ENCODE results near the gene WWOX. TPM values are rescaled to one million over a fixed set of nuclear protein-coding genes. Genes with fewer than 3 reads are reported as not detected.

WWOX gene
- total RNA-seq, 1 donor from 2014 or later: 8.6 TPM

DNA sequence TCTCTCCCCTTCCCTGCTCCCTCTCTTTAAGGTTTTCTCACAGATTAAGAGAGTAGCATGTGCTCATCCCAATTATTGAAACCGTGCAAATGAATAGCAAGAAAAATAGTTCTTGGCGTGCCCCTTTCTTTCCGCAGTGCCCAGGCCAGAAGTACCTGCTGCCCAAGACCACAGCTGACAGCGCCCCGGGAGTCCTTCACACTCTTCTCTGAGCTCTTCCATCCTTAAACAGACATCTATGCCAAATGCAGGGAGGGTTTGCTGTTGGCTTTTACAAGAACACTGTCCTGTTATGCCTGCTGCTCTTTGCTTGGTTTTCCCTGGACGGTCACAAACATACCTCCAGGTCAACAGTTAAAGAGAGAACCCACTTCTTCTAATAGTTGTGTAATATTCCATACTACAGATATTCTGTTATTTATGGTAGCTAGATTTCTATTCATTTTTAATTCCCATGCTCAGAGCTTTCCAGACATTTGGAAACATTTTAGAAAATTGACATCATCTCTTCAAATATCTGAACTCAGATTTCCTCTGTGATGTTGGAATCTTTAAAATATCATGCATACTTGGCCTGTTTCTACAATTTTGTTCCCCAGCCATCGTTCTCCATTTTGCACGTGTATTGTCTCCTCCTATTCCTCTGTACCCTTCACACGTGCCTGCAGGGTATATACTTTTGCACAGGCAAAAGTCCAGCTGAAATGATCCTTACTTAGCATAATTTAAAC is 416.7 kb downstream of the WWOX start:
- intact Hi-C loops (cut with DNase I): loop anchor here (10.0 kb wide), 1 partner anchor 339 kb away; no protein-coding TSS in a partner anchor
- DNase-seq (ENCODE audit: low spot score): no peak

DNA sequence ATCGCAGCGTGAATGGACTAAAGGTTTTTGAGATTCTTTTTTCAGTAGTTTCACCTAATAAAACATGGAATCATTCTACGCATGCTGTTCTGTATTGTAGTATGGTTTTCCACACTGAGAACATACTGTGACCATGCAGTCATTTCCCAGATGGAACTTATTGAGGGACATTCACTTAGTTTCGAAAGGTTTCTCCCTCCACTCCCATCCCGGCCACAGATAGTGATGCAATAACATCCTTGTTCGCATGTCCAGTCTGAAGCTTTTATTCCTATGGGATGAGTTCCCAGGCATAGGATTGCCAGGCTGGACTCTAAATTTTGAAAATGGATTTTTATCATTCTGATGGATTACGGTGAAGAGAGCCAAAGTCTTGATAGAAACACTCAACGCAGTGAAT is 420.4 kb downstream of the WWOX start:
- DNase-seq (ENCODE audit: low spot score): no peak
- intact Hi-C loops (cut with DNase I): loop anchor here (10.0 kb wide), 1 partner anchor 335 kb away; no protein-coding TSS in a partner anchor

DNA sequence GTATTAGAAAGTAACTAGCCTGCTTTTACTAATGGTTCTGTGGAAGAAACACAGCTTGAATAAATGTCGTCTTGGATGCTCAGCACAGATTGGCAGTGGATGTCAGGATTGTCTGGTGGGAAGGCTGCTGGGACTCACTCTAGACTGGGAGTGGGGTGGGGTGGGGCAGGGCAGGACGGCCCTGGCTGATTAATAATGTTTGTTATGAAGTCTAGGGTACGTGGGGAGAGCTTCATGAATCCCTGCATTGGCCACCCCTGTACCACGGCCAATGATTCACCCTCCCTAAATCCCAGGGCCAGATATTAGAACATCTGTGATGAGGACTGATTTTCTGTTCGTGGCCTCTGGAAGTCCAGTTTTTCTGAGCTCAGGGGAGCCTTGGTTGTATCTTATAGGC is 421.0 kb downstream of the WWOX start:
- no peak for DNase-seq (ENCODE audit: low spot score)

DNA sequence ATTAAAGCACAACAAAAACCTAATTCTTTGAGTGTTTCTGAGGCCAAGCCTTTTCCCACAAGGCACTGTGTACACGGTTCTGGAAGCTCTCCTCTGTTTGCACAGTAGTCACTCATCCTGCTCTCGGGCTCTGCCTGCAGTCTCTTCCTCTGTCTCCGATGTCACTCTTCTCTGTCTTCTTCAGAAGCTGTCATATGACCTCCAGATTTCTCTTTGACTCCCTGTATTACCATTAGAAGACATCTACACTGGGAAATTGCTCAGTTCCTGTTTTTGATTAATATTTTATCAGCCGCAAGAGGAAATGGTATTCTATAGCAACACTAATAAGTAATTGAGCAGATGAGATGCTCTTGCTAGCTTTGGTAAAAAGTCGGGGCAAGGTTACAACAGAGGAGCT is 422.9 kb downstream of the WWOX start:
- intact Hi-C loops (cut with DNase I): no loop called here
- DNase-seq (ENCODE audit: low spot score): no peak

More for the DNA sequence above, 421.0 kb downstream of the WWOX start:
- intact Hi-C loops (cut with DNase I): no loop called here

GRCh38 chr16:78523212-78523985 is 423.9 kb downstream of the WWOX start:
- intact Hi-C loops (cut with DNase I): no loop called here
- DNase-seq (ENCODE audit: low spot score): no peak

GRCh38 chr16:78524066-78524595 is 424.7 kb downstream of the WWOX start:
- intact Hi-C loops (cut with DNase I): no loop called here
- no peak for DNase-seq (ENCODE audit: low spot score)

- intact Hi-C loops (cut with DNase I): no loop called here
- DNase-seq (ENCODE audit: low spot score): no peak
Measured at GRCh38 chr16:78528265-78528664, 428.8 kb downstream of the WWOX start.

- intact Hi-C loops (cut with DNase I): no loop called here
- no peak for DNase-seq (ENCODE audit: low spot score)
Measured at GRCh38 chr16:78529881-78530280, 430.4 kb downstream of the WWOX start.

DNA sequence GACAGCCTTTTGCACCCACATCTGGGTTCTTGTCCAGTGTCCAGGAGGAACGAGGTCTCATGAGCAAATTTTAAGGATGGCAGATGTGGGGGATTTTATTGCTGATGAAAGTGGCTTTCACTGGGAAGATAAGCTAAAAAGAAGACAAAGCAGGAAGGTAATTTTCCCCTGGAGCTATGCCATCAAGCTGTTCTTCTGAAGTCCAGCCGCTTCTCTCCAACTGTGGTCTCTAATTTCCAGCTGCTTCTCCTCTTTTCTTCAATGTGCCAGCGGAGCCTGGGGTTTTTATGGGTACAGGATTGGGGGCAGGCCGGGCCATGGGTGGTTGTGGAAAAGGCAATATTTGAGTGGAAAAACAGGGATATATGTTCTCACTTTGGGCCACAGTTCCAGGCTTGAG is 430.8 kb downstream of the WWOX start:
- intact Hi-C loops (cut with DNase I): no loop called here
- no peak for DNase-seq (ENCODE audit: low spot score)

DNA sequence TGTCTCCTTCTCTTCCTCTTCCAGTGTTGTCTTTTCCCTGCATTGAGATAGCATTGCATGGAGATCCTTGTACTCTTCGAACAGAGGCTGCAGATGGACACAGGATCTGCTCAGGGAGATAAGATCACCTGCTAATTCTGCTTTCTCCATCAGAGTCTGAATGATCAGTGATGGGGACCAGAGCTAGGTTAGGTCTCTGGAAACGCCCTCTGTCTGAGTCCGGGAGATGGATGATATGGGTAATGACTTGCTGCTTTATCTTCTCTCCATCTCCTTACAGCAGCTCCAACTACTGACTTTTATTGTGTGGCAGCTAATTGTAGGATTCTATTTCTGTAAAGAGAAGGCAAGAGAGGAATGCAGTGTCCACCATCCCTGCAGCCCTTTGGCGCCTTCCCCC is 435.6 kb downstream of the WWOX start:
- no peak for DNase-seq (ENCODE audit: low spot score)
- intact Hi-C loops (cut with DNase I): no loop called here

- no peak for DNase-seq (ENCODE audit: low spot score)
- intact Hi-C loops (cut with DNase I): no loop called here
Measured at GRCh38 chr16:78537511-78537910, 438.1 kb downstream of the WWOX start.

DNA sequence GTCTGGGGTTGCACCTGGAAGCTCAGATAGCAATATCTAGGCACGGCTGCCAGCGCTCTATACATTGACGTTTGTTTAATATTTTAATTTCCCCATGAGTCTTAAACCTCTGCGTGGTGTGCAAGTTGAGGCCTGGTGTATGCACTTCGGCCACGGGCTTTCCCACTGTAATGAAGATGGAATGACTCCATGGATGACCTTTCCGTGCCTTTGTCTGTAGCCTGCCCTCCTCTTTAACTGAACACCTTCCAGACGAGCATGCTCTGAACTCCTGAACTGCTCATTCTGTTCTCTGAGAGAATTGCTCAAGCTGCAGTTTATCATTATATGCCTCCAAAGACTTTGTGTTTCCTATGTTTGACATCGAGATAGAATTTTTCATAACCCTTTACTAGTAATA is 438.8 kb downstream of the WWOX start:
- DNase-seq (ENCODE audit: low spot score): no peak
- intact Hi-C loops (cut with DNase I): no loop called here

DNA sequence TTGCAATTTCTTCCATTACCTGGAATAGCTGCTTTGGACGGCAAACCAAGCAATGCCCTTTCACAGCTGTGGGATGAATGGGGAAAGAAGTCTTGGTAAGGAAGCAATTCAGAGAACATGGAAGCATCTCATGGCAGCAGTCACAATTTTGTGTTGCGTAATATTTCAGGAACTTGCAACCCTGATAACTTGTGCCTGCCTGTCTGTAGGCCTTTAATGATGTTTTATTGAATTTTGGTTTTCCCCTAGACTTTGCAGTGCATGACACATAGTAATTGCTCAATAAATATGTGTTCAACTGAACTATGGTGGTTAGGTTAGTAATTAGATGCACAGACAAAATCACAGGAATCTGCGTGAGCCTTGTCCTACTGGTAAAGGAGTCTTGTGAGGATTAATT is 439.5 kb downstream of the WWOX start:
- intact Hi-C loops (cut with DNase I): no loop called here
- DNase-seq (ENCODE audit: low spot score): no peak

DNA sequence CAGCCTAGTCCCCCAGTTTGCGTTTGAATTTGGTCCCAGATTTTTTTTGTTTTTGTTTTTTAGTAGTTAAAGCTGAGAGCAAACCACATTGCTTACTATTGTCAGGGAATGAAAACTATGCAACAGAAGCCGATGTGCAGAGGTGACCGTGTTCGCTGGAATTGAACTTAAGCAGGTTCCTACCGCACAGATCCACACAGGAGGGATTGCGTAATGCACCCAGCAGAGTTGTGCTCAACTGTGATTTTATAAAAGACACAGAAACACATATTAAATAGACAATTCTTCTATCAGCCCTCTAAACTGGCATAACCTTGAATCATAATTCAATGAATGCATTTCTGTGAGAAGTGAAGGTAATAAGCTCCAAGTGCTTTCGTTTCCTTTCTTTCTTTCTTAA is 443.0 kb downstream of the WWOX start:
- intact Hi-C loops (cut with DNase I): no loop called here
- DNase-seq (ENCODE audit: low spot score): no peak

DNA sequence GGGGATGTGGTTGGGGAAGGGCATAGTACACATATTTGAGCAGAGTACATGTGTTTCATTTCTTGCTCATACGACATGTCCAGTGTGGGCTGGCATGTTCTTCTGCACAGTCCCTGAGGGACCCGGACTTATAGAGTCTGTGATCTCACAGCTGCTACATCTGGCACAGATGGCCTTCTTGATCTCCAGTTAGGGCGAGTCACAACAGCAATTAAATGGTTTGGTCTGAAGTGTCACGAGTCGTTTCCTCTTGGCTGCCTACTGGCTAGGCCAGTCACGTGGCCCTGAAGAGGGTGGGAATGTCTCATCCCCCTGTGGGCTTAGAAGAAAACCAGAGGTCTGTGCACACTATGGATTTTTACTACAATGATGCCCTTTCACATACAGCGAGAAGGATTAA is 443.6 kb downstream of the WWOX start:
- DNase-seq (ENCODE audit: low spot score): no peak
- intact Hi-C loops (cut with DNase I): no loop called here

GRCh38 chr16:78549366-78549765 is 449.9 kb downstream of the WWOX start:
- DNase-seq (ENCODE audit: low spot score): no peak
- intact Hi-C loops (cut with DNase I): no loop called here

DNA sequence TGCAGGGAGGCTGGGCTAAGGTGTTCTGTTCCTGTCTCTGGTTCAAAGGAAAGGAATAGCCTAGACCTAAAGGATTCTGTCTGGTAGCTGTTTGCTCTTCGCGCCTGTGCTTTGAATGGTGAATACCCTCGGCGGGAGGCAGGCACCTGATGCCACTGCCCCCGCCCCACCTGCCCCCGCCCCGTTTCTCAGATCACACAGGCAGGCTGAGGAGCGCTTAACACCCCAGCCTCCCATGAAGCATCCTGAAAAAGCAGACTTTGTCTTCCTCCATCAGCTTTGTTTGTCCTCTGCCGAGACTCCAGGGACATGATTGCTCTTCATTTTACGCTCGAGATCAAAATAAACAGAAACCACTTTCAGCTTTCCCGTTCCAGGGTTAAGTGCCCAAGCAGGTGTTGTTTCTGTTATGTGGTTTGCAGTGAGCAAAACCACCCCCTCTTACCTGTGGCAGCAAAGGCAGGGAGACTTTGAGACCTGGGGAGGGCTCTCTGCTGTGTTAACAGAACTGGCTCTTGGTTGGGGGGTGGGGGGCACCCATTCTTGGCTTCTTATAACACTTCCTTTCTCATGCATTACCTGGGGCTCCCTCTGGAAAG is 452.1 kb downstream of the WWOX start:
- intact Hi-C loops (cut with DNase I): no loop called here
- no peak for DNase-seq (ENCODE audit: low spot score)

- intact Hi-C loops (cut with DNase I): no loop called here
- no peak for DNase-seq (ENCODE audit: low spot score)
Measured at GRCh38 chr16:78552106-78552675, 452.7 kb downstream of the WWOX start.

- no peak for DNase-seq (ENCODE audit: low spot score)
- intact Hi-C loops (cut with DNase I): no loop called here
Measured at GRCh38 chr16:78552716-78553115, 453.3 kb downstream of the WWOX start.
